ENCODE data around the gene MBIP.
"Not testable (repeated sequence)": the region's sequence is repeated elsewhere in the genome, so short reads cannot be mapped to it uniquely, and the experiment has no call there.

MBIP gene, protein sequence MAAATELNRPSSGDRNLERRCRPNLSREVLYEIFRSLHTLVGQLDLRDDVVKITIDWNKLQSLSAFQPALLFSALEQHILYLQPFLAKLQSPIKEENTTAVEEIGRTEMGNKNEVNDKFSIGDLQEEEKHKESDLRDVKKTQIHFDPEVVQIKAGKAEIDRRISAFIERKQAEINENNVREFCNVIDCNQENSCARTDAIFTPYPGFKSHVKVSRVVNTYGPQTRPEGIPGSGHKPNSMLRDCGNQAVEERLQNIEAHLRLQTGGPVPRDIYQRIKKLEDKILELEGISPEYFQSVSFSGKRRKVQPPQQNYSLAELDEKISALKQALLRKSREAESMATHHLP

DNA sequence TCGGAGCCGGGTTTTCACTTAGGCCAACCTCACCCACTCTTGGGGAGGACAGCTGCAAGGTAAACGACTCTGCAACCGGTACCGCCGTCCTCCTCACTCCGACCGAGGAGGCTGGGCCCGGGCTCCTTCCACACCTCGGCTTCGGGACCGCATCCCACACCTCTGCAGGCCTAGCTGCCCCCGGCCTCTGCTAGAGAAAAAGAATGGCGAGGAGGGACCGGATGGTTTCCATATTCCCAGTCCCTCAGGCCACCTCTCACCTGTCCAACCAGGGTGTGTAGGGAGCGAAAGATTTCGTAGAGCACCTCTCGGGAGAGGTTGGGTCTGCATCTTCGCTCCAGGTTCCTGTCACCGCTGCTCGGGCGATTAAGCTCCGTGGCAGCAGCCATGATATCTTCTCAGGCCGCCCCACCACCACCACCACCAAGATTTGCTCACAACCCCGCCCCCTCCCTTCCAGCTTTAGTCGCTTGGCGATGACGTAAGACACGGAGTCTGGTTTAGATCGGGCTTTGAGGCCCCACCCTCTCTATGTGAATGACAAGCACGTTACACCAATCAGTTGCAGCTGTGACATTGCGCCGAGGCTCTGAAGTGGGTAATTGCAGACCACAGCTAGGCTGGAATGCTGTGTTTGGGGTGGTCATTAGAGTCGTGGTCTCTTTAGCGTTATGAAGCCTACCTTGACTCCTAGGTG lies at the start of gene MBIP:
MBIP (minus strand) TSS at position 438 of the 697 bp plus-strand sequence; CDS start at position 389, 49 bp downstream.
- Histone ChIP-seq H3K4me1 (ENCODE audit: control insufficient read depth in 1 of 2, insufficient read depth in 2 of 2, low read length in 2 of 2) (peaks cover 0 to 8% of the 10 kb centered on the region in 2 donors), H3K36me3 (ENCODE audit: control insufficient read depth in 1 of 2, insufficient read depth in 2 of 2, low read length in 2 of 2) (no peaks in the 10 kb centered on the region), H3K9ac (ENCODE audit: low read depth in 1 of 2, low read length in 2 of 2) (peak within 1 kb of the TSS; percentile 95 to 96), H3K27ac (ENCODE audit: low read depth, low read length) (peak within 1 kb of the TSS; percentile 78), H3K27me3 (ENCODE audit: control insufficient read depth in 1 of 2, insufficient read depth in 2 of 2, low read length in 2 of 2) (peaks cover 0 to 6% of the 10 kb centered on the region in 2 donors), H3K4me3 (ENCODE audit: low read depth in 1 of 2, low read length in 2 of 2) (peak within 1 kb of the TSS; percentile 94 to 96), H3K9me3 (ENCODE audit: control insufficient read depth in 1 of 2, low read length in 2 of 2) (no peaks in the 10 kb centered on the region)

DNA sequence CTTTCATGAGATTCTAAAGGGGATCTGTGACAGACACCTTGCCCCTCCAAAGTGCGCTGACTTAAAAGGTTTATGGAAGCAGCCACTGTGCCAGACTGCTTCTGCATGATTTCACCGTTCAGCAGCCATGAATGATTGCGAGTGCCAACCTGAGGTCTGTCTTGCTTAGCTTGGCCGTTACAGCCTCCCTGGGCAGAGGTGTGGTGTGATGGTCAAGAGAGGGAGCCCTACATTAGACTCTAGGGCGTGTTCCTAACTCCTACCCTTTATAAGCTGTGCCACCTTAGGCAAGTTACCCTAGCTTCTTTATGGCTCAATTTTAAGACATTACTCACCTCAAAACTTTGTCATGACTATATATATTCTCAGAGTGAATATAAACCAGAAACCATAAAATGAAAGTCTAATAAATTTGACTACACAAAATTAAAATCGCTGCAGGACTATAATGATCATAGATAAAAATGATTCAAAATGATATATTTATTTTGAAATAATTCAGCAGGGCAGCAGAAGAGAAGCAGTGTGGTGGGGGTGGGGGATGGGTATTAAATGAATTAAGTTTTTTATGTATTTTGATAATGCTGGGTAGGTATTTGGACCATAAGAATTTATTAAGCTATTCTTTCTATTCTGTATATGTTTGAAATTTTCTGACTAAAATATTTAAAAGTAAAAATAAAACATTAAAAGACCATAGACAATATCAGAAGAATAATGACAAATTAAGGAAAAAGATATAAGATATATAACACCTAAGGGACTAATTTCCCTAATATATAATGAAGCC lies 47.7 kb upstream of the MBIP start:
- no peak overlapping the region for H3K4me3 ChIP-seq (ENCODE audit: low read depth in 1 of 2, low read length in 2 of 2)
- no peaks in the 10 kb centered on the region for H3K4me1 ChIP-seq (ENCODE audit: control insufficient read depth in 1 of 2, insufficient read depth in 2 of 2, low read length in 2 of 2)
- H3K36me3 ChIP-seq (ENCODE audit: control insufficient read depth in 1 of 2, insufficient read depth in 2 of 2, low read length in 2 of 2) = no peaks in the 10 kb centered on the region
- H3K9ac ChIP-seq (ENCODE audit: low read depth in 1 of 2, low read length in 2 of 2) = no peak overlapping the region
- no peaks in the 10 kb centered on the region for H3K27me3 ChIP-seq (ENCODE audit: control insufficient read depth in 1 of 2, insufficient read depth in 2 of 2, low read length in 2 of 2)
- H3K9me3 ChIP-seq (ENCODE audit: control insufficient read depth in 1 of 2, low read length in 2 of 2) = no peaks in the 10 kb centered on the region
- no peak overlapping the region for H3K27ac ChIP-seq (ENCODE audit: low read depth, low read length)

DNA sequence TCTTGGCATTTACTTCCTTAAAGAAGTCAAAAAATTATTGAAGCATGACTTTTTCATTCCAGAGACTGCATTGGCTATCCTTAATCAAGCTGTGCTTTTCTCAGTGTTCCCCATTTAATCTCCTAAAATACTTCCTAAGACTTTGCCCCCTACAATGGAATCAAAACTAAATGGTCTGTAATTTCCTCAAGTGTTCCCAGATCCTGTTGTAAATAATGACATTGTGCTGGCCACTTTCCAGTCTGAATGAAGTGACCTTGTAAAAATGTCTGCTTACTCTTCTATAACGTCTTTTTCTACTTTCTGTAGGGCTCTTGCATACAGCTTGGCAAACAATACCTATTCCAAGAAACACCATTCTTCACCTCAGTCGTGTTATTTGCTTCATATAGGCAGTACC lies 45.3 kb upstream of the MBIP start:
- H3K27ac ChIP-seq (ENCODE audit: low read depth, low read length) = no peak overlapping the region
- H3K4me3 ChIP-seq (ENCODE audit: low read depth in 1 of 2, low read length in 2 of 2) = no peak overlapping the region
- no peaks in the 10 kb centered on the region for H3K4me1 ChIP-seq (ENCODE audit: control insufficient read depth in 1 of 2, insufficient read depth in 2 of 2, low read length in 2 of 2)
- H3K27me3 ChIP-seq (ENCODE audit: control insufficient read depth in 1 of 2, insufficient read depth in 2 of 2, low read length in 2 of 2) = no peaks in the 10 kb centered on the region
- no peak overlapping the region for H3K9ac ChIP-seq (ENCODE audit: low read depth in 1 of 2, low read length in 2 of 2)
- no peaks in the 10 kb centered on the region for H3K9me3 ChIP-seq (ENCODE audit: control insufficient read depth in 1 of 2, low read length in 2 of 2)
- no peaks in the 10 kb centered on the region for H3K36me3 ChIP-seq (ENCODE audit: control insufficient read depth in 1 of 2, insufficient read depth in 2 of 2, low read length in 2 of 2)

DNA sequence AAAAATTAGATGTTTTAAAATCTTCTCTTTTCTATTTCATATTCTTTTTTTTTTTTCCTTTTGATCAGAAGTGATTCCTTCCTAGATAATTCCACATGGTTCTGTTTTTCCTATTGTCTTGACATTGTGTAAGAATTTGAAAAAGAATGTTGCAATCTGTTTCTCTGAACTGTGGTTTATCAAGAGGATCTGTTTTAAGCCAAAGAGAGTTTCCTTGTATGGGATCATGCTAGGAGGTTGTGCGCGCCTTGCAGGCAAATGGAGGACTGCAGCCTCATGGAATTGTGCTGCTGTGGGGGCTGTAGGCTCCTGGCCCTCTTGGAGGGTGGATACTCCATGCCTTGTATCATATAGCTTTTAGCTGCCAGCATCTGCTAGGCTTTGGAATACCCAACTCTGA lies 43.3 kb upstream of the MBIP start:
- Histone ChIP-seq H3K36me3 (ENCODE audit: control insufficient read depth in 1 of 2, insufficient read depth in 2 of 2, low read length in 2 of 2) (no peaks in the 10 kb centered on the region), H3K9me3 (ENCODE audit: control insufficient read depth in 1 of 2, low read length in 2 of 2) (no peaks in the 10 kb centered on the region), H3K27ac (ENCODE audit: low read depth, low read length) (no peak overlapping the region), H3K4me3 (ENCODE audit: low read depth in 1 of 2, low read length in 2 of 2) (no peak overlapping the region), H3K9ac (ENCODE audit: low read depth in 1 of 2, low read length in 2 of 2) (no peak overlapping the region), H3K27me3 (ENCODE audit: control insufficient read depth in 1 of 2, insufficient read depth in 2 of 2, low read length in 2 of 2) (no peaks in the 10 kb centered on the region), H3K4me1 (ENCODE audit: control insufficient read depth in 1 of 2, insufficient read depth in 2 of 2, low read length in 2 of 2) (no peaks in the 10 kb centered on the region)

DNA sequence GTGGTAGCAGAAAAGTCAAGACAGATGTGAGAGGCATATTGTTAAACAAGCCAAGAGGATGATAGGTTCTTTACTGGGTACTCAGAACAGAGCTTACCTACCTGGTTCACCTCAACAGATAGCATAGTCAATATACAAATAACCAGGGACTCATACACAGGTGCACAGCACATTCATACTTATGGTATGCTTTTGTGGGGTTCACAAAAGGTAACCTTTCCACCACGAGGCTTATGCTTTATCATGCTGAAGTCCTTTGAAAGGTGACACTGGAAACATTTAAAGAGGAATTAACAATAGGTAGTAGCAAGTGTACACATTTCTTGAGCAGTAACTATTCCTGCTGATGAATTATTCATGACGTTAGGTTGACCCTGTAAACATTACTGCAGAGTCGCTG lies 42.2 kb upstream of the MBIP start:
- no peak overlapping the region for H3K9ac ChIP-seq (ENCODE audit: low read depth in 1 of 2, low read length in 2 of 2)
- H3K27ac ChIP-seq (ENCODE audit: low read depth, low read length) = no peak overlapping the region
- H3K9me3 ChIP-seq (ENCODE audit: control insufficient read depth in 1 of 2, low read length in 2 of 2) = no peaks in the 10 kb centered on the region
- H3K4me1 ChIP-seq (ENCODE audit: control insufficient read depth in 1 of 2, insufficient read depth in 2 of 2, low read length in 2 of 2) = no peaks in the 10 kb centered on the region
- H3K27me3 ChIP-seq (ENCODE audit: control insufficient read depth in 1 of 2, insufficient read depth in 2 of 2, low read length in 2 of 2) = no peaks in the 10 kb centered on the region
- no peaks in the 10 kb centered on the region for H3K36me3 ChIP-seq (ENCODE audit: control insufficient read depth in 1 of 2, insufficient read depth in 2 of 2, low read length in 2 of 2)
- no peak overlapping the region for H3K4me3 ChIP-seq (ENCODE audit: low read depth in 1 of 2, low read length in 2 of 2)

DNA sequence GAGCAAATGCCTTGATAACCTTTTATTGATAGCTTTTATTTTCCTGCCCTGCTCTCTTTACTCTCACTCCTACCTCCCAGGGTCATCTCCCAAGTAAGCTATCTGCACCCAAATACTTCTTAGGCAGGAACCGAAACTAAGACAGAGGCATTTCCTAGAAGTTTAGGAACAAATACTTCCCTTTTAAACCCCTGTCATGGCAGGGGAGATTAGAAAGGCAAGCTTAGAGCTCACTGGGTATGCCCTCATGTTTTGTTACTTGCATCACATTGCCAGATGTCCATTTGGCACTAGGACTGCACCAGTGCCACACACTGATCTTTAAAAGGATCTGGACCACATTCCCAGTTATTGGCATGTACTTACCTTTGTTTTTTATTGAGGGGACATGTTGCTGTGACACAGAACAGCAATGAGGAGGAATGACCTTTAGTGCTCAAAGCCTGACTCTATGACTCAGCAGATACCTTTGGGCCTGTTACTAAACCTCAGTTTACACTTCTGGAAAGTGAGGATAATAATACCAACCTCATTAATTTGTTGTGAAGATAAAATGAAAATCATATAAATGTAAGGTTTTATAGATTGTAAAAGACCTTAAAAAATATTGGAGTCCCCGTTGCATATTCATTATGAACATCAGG lies 40.9 kb upstream of the MBIP start:
- Histone ChIP-seq H3K9me3 (ENCODE audit: control insufficient read depth in 1 of 2, low read length in 2 of 2) (no peaks in the 10 kb centered on the region), H3K4me3 (ENCODE audit: low read depth in 1 of 2, low read length in 2 of 2) (no peak overlapping the region), H3K9ac (ENCODE audit: low read depth in 1 of 2, low read length in 2 of 2) (no peak overlapping the region), H3K4me1 (ENCODE audit: control insufficient read depth in 1 of 2, insufficient read depth in 2 of 2, low read length in 2 of 2) (no peaks in the 10 kb centered on the region), H3K36me3 (ENCODE audit: control insufficient read depth in 1 of 2, insufficient read depth in 2 of 2, low read length in 2 of 2) (no peaks in the 10 kb centered on the region), H3K27me3 (ENCODE audit: control insufficient read depth in 1 of 2, insufficient read depth in 2 of 2, low read length in 2 of 2) (no peaks in the 10 kb centered on the region), H3K27ac (ENCODE audit: low read depth, low read length) (no peak overlapping the region)

DNA sequence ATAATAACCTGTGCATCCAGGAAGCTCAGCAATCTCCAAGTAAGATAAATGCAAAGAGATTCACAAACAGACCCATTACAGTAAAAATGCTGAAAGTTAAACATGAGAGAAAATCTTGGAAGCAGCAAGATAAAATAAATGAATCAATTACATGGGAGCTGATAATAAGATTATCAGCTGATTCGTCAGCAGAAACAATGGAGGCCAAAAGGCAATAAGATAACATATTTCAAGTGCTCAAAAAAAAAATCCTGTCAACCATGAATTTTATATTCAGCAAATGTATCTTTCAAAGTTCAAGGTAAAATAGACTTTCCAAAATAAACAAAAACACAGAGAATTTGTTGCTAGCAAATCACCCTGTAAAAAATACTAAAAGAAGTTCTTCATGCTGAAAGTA lies 36.4 kb upstream of the MBIP start:
- Histone ChIP-seq H3K27ac (ENCODE audit: low read depth, low read length) (no peak overlapping the region), H3K9me3 (ENCODE audit: control insufficient read depth in 1 of 2, low read length in 2 of 2) (peaks cover 0 to 6% of the 10 kb centered on the region in 2 donors), H3K36me3 (ENCODE audit: control insufficient read depth in 1 of 2, insufficient read depth in 2 of 2, low read length in 2 of 2) (no peaks in the 10 kb centered on the region), H3K27me3 (ENCODE audit: control insufficient read depth in 1 of 2, insufficient read depth in 2 of 2, low read length in 2 of 2) (no peaks in the 10 kb centered on the region), H3K9ac (ENCODE audit: low read depth in 1 of 2, low read length in 2 of 2) (no peak overlapping the region), H3K4me1 (ENCODE audit: control insufficient read depth in 1 of 2, insufficient read depth in 2 of 2, low read length in 2 of 2) (no peaks in the 10 kb centered on the region), H3K4me3 (ENCODE audit: low read depth in 1 of 2, low read length in 2 of 2) (no peak overlapping the region)

DNA sequence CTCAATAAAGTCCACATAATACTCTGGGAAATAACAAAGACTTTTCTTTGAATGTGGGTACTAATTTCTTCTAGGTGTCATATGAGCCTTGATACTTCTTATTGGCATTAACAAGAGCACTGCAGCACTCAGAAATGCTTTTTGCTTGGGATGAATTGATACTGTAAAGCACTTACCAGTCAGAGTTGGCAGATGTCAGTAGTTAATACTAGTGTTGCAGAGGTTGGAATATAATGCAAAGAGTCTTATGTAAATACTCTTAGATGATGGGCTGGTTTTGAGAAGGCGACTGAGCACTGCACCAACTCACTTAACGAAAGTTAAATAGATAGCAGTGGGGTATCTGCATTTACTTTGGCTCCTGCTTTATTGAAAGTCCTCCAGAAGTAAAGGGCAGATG lies 25.6 kb upstream of the MBIP start:
- no peaks in the 10 kb centered on the region for H3K9me3 ChIP-seq (ENCODE audit: control insufficient read depth in 1 of 2, low read length in 2 of 2)
- no peaks in the 10 kb centered on the region for H3K4me1 ChIP-seq (ENCODE audit: control insufficient read depth in 1 of 2, insufficient read depth in 2 of 2, low read length in 2 of 2)
- H3K27ac ChIP-seq (ENCODE audit: low read depth, low read length) = no peak overlapping the region
- no peak overlapping the region for H3K4me3 ChIP-seq (ENCODE audit: low read depth in 1 of 2, low read length in 2 of 2)
- no peaks in the 10 kb centered on the region for H3K36me3 ChIP-seq (ENCODE audit: control insufficient read depth in 1 of 2, insufficient read depth in 2 of 2, low read length in 2 of 2)
- peaks cover 0 to 6% of the 10 kb centered on the region in 2 donors for H3K27me3 ChIP-seq (ENCODE audit: control insufficient read depth in 1 of 2, insufficient read depth in 2 of 2, low read length in 2 of 2)
- no peak overlapping the region for H3K9ac ChIP-seq (ENCODE audit: low read depth in 1 of 2, low read length in 2 of 2)

DNA sequence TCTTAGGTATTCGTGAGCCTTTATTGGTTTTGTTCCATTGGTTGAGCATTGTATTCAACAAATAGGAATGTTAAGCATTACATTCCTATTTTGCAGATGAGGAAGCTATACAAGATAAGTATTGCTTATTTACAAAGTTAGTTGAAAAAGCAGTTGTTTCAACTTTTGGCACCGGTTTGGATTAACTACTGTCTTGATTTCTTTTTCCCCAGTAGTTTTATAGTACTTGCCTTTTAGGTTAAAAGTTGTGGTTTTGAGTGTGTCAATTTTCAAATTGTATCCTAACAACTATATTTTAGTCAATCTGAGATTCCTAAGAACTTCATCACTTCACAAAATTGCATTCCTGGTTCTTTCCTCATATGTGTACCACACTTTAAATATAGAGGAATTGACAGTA lies 23.8 kb upstream of the MBIP start:
- peaks cover 0 to 6% of the 10 kb centered on the region in 2 donors for H3K27me3 ChIP-seq (ENCODE audit: control insufficient read depth in 1 of 2, insufficient read depth in 2 of 2, low read length in 2 of 2)
- H3K4me3 ChIP-seq (ENCODE audit: low read depth in 1 of 2, low read length in 2 of 2) = no peak overlapping the region
- no peaks in the 10 kb centered on the region for H3K36me3 ChIP-seq (ENCODE audit: control insufficient read depth in 1 of 2, insufficient read depth in 2 of 2, low read length in 2 of 2)
- no peaks in the 10 kb centered on the region for H3K4me1 ChIP-seq (ENCODE audit: control insufficient read depth in 1 of 2, insufficient read depth in 2 of 2, low read length in 2 of 2)
- H3K9ac ChIP-seq (ENCODE audit: low read depth in 1 of 2, low read length in 2 of 2) = no peak overlapping the region
- H3K27ac ChIP-seq (ENCODE audit: low read depth, low read length) = no peak overlapping the region
- H3K9me3 ChIP-seq (ENCODE audit: control insufficient read depth in 1 of 2, low read length in 2 of 2) = no peaks in the 10 kb centered on the region

DNA sequence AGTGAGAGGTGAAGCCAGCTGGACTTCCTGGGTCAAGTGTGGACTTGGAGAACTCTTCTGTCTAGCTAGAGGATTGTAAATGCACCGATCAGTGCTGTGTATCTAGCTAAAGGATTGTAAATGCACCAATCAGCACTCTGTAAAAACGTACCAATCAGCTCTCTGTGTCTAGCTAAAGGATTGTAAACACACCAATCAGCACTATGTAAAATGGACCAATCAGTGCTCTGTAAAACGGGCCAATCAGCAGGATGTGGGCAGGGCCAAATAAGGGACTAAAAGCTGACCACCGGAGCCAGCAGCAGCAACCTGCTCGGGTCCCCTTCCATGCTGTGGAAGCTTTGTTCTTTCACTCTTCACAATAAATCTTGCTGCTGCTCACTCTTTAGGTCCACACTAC lies 21.4 kb upstream of the MBIP start:
- not testable (repeated sequence) for H3K4me1 ChIP-seq (ENCODE audit: control insufficient read depth in 1 of 2, insufficient read depth in 2 of 2, low read length in 2 of 2); H3K27me3 ChIP-seq (ENCODE audit: control insufficient read depth in 1 of 2, insufficient read depth in 2 of 2, low read length in 2 of 2); H3K9me3 ChIP-seq (ENCODE audit: control insufficient read depth in 1 of 2, low read length in 2 of 2); H3K4me3 ChIP-seq (ENCODE audit: low read depth in 1 of 2, low read length in 2 of 2); H3K27ac ChIP-seq (ENCODE audit: low read depth, low read length); H3K36me3 ChIP-seq (ENCODE audit: control insufficient read depth in 1 of 2, insufficient read depth in 2 of 2, low read length in 2 of 2); H3K9ac ChIP-seq (ENCODE audit: low read depth in 1 of 2, low read length in 2 of 2)

Data from duodenal mucosa (tissue), 2 donors.